NCI-H526 treated with DMSO at 0.1 percent for 48 hours (cell line): Measurements from ENCODE around the gene TMEM238L.
"Not testable (repeated sequence)": the region's sequence is repeated elsewhere in the genome, so short reads cannot be mapped to it uniquely, and the experiment has no call there.

Source experiments
- DNase-seq: peaks from one replicate; lab custom pipeline; 2025; lab: John Stamatoyannopoulos, UW

Gene TMEM238L

GRCh38 chr17:10803830-10804475 is at the start of gene TMEM238L:
TMEM238L (minus strand) TSS chr17:10804099; CDS start chr17:10803963, 136 bp downstream.
- DNase-seq, result peak; percentile 76

GRCh38 chr17:10846636-10847035 is 42.7 kb upstream of the TMEM238L start:
- DNase-seq, result not testable (repeated sequence)

- DNase-seq, result no peak
These were observed 41.5 kb upstream of the TMEM238L start for GRCh38 chr17:10845388-10845751.

GRCh38 chr17:10844621-10845387 is 40.9 kb upstream of the TMEM238L start:
- DNase-seq, result peak; percentile 6

GRCh38 chr17:10843811-10844210 is 39.9 kb upstream of the TMEM238L start:
- no peak for DNase-seq

GRCh38 chr17:10842658-10843057 is 38.8 kb upstream of the TMEM238L start:
- no peak for DNase-seq

- DNase-seq, result no peak
These were observed 34.8 kb upstream of the TMEM238L start for GRCh38 chr17:10838682-10839081.

- no peak for DNase-seq
These were observed 34.0 kb upstream of the TMEM238L start, which contains the start of gene PIRT for GRCh38 chr17:10837921-10838320. PIRT (minus strand) TSS chr17:10838087; CDS start chr17:10825645, 12,442 bp downstream.

- peak; percentile 16 for DNase-seq
These were observed 33.2 kb upstream of the TMEM238L start for GRCh38 chr17:10836966-10837590.

- no peak for DNase-seq
These were observed 32.2 kb upstream of the TMEM238L start for GRCh38 chr17:10836145-10836544.

GRCh38 chr17:10831696-10832095 is 27.8 kb upstream of the TMEM238L start:
- DNase-seq, result peak; percentile 40

GRCh38 chr17:10827898-10828552 is 24.1 kb upstream of the TMEM238L start:
- no peak for DNase-seq

GRCh38 chr17:10824874-10825273 is 21.0 kb upstream of the TMEM238L start:
- no peak for DNase-seq

GRCh38 chr17:10821770-10822169 is 17.9 kb upstream of the TMEM238L start:
- DNase-seq, result no peak

- DNase-seq, result no peak
These were observed 17.2 kb upstream of the TMEM238L start for GRCh38 chr17:10821054-10821453.

- DNase-seq, result no peak
These were observed 11.4 kb upstream of the TMEM238L start for GRCh38 chr17:10815319-10815718.

GRCh38 chr17:10814075-10814474 is 10.2 kb upstream of the TMEM238L start:
- no peak for DNase-seq

- DNase-seq, result no peak
These were observed 8.8 kb upstream of the TMEM238L start for GRCh38 chr17:10812674-10813073.

- no peak for DNase-seq
These were observed 5.7 kb upstream of the TMEM238L start for GRCh38 chr17:10809605-10810004.

GRCh38 chr17:10807704-10808128 is 3.8 kb upstream of the TMEM238L start:
- DNase-seq, result no peak

GRCh38 chr17:10806545-10807262 is 2.8 kb upstream of the TMEM238L start:
- no peak for DNase-seq

GRCh38 chr17:10805911-10806310 is 2.0 kb upstream of the TMEM238L start:
- DNase-seq, result no peak
